H9 (cell line): ENCODE data around the gene PSMA6. TPM values are rescaled to one million over a fixed set of nuclear protein-coding genes. Genes with fewer than 3 reads are reported as not detected.

Source experiments
- DNase-seq: peaks from one replicate; pipeline ENCODE4 v3.0.0-alpha.2; 2017
- H2AFZ ChIP-seq: one replicate; pipeline ENCODE4 v1.6.1; 2013; ENCODE audit warnings: mild to moderate bottlenecking, low read length, control low read depth, moderate library complexity
- H2AK5ac ChIP-seq: 2 replicates; pipeline ENCODE4 v1.6.1; 2013; ENCODE audit warnings: low read length, control low read depth, mixed read lengths; ENCODE audit not compliant: insufficient read length
- H2BK120ac ChIP-seq: one replicate; pipeline ENCODE4 v1.6.1; 2013; ENCODE audit warnings: low read depth, mild to moderate bottlenecking, low read length, control low read depth, inconsistent platforms; ENCODE audit not compliant: poor library complexity, severe bottlenecking
- H2BK12ac ChIP-seq: 2 replicates; pipeline ENCODE4 v1.6.1; 2013; ENCODE audit warnings: low read length, control low read depth, mixed read lengths, low read depth; ENCODE audit not compliant: insufficient read length
- H2BK15ac ChIP-seq: 2 replicates; pipeline ENCODE4 v1.6.1; 2013; ENCODE audit warnings: low read depth, low read length, control low read depth
- H2BK20ac ChIP-seq: one replicate; pipeline ENCODE4 v1.6.1; 2013; ENCODE audit warnings: low read depth, mild to moderate bottlenecking, low read length, control low read depth, inconsistent platforms; ENCODE audit not compliant: poor library complexity, severe bottlenecking
- H2BK5ac ChIP-seq: 2 replicates; pipeline ENCODE4 v1.6.1; 2013; ENCODE audit warnings: low read length, control low read depth, mixed read lengths; ENCODE audit not compliant: insufficient read length
- H3K14ac ChIP-seq: 2 replicates; pipeline ENCODE4 v1.6.1; 2013; ENCODE audit warnings: low read length, control low read depth; ENCODE audit not compliant: insufficient read depth
- H3K18ac ChIP-seq: 2 replicates; pipeline ENCODE4 v1.6.1; 2013; ENCODE audit warnings: low read depth, mild to moderate bottlenecking, mixed read lengths, low read length, control low read depth; ENCODE audit not compliant: insufficient read length
- H3K23ac ChIP-seq: 2 replicates; pipeline ENCODE4 v1.6.1; 2013; ENCODE audit warnings: low read length, control low read depth, mixed read lengths, low read depth; ENCODE audit not compliant: insufficient read length
- H3K23me2 ChIP-seq: 2 replicates; pipeline ENCODE4 v1.6.1; 2013; ENCODE audit warnings: low read depth, mild to moderate bottlenecking, mixed read lengths, low read length, control low read depth; ENCODE audit not compliant: insufficient read length, poor library complexity, severe bottlenecking
- H3K27ac ChIP-seq: 2 replicates; pipeline ENCODE4 v1.5.1; 2013; ENCODE audit warnings: low read length, control low read depth, mixed read lengths, low read depth; ENCODE audit not compliant: insufficient read length
- H3K27me3 ChIP-seq: 2 replicates; pipeline ENCODE4 v1.6.1; 2013; ENCODE audit warnings: low read length, control low read depth, inconsistent platforms; ENCODE audit not compliant: insufficient read depth
- H3K4ac ChIP-seq: 2 replicates; pipeline ENCODE4 v1.6.1; 2013; ENCODE audit warnings: low read depth, mild to moderate bottlenecking, control low read depth, inconsistent platforms, low read length, moderate library complexity
- H3K4me1 ChIP-seq: 2 replicates; pipeline ENCODE4 v1.6.1; 2013; ENCODE audit warnings: low read length, control low read depth, inconsistent platforms; ENCODE audit not compliant: insufficient read depth
- H3K4me2 ChIP-seq: 2 replicates; pipeline ENCODE4 v1.6.1; 2013; ENCODE audit warnings: low read length, control low read depth, mixed read lengths; ENCODE audit not compliant: insufficient read length, insufficient read depth
- H3K56ac ChIP-seq: 2 replicates; pipeline ENCODE4 v1.6.1; 2013; ENCODE audit warnings: low read depth, mild to moderate bottlenecking, mixed read lengths, low read length, control low read depth; ENCODE audit not compliant: insufficient read length
- H3K79me1 ChIP-seq: 2 replicates; pipeline ENCODE4 v1.6.1; 2013; ENCODE audit warnings: low read depth, mild to moderate bottlenecking, moderate library complexity, low read length, control low read depth, inconsistent platforms; ENCODE audit not compliant: insufficient read depth, poor library complexity, severe bottlenecking
- H3K79me2 ChIP-seq: 2 replicates; pipeline ENCODE4 v1.6.1; 2013; ENCODE audit warnings: low read length, control low read depth, inconsistent platforms; ENCODE audit not compliant: insufficient read depth
- H3K9ac ChIP-seq: 2 replicates; pipeline ENCODE4 v1.6.1; 2013; ENCODE audit warnings: low read length, control low read depth, mixed read lengths; ENCODE audit not compliant: insufficient read length; ENCODE audit errors: extremely low read depth
- H3K9me3 ChIP-seq: one replicate; pipeline ENCODE4 v1.6.1; 2013; ENCODE audit warnings: low read depth, low read length, inconsistent platforms; ENCODE audit not compliant: control insufficient read depth
- H3T11ph ChIP-seq: one replicate; pipeline ENCODE4 v1.6.1; 2013; ENCODE audit warnings: mild to moderate bottlenecking, low read length, control low read depth, inconsistent platforms
- H4K20me1 ChIP-seq: one replicate; pipeline ENCODE4 v1.6.1; 2013; ENCODE audit not compliant: control insufficient read depth, insufficient read length, insufficient read depth
- H4K5ac ChIP-seq: 2 replicates; pipeline ENCODE4 v1.6.1; 2013; ENCODE audit warnings: low read depth, mild to moderate bottlenecking, mixed read lengths, low read length, control low read depth; ENCODE audit not compliant: insufficient read length
- H4K8ac ChIP-seq: replicated peaks from 2 replicates; pipeline ENCODE4 v1.6.1; 2013; ENCODE audit warnings: low read length, control low read depth, mixed read lengths, low read depth; ENCODE audit not compliant: insufficient read length
- H4K91ac ChIP-seq: 2 replicates; pipeline ENCODE4 v1.6.1; 2013; ENCODE audit warnings: low read depth, mild to moderate bottlenecking, moderate library complexity, mixed read lengths, low read length, control low read depth; ENCODE audit not compliant: insufficient read length
- H3K27ac Mint-ChIP-seq, 3 experiments: 2 replicates in 2 of 3; 3 replicates in 1 of 3; pipeline ENCODE4 v1.8.0; 2020 to 2021; ENCODE audit warnings: mixed read lengths in 3 of 3, mild to moderate bottlenecking in 1 of 3, moderate library complexity in 1 of 3
- H3K27me3 Mint-ChIP-seq: 2 replicates; pipeline ENCODE4 v1.8.0; 2021; ENCODE audit warnings: low read depth, mild to moderate bottlenecking, moderate library complexity, mixed read lengths
- H3K36me3 Mint-ChIP-seq, 3 experiments: 2 replicates in 2 of 3; 3 replicates in 1 of 3; pipeline ENCODE4 v1.8.0; 2020 to 2021; ENCODE audit warnings: low read depth in 3 of 3, mixed read lengths in 3 of 3; ENCODE audit not compliant: insufficient read depth in 1 of 3
- H3K4me1 Mint-ChIP-seq, 2 experiments: 2 replicates each; pipeline ENCODE4 v1.8.0; 2020; ENCODE audit warnings: mixed read lengths in 2 of 2
- H3K4me3 Mint-ChIP-seq, 2 experiments: 2 replicates in 1 of 2; 3 replicates in 1 of 2; pipeline ENCODE4 v1.8.0; 2020 to 2021; ENCODE audit warnings: mild to moderate bottlenecking in 2 of 2, mixed read lengths in 2 of 2, moderate library complexity in 1 of 2
- H3K9me3 Mint-ChIP-seq, 2 experiments: 2 replicates in 1 of 2; 3 replicates in 1 of 2; pipeline ENCODE4 v1.8.0; 2020; ENCODE audit warnings: mild to moderate bottlenecking in 2 of 2, mixed read lengths in 2 of 2, moderate library complexity in 1 of 2
- WGBS: extraction: QIAGEN DNeasy Blood & Tissue Kit; methylation state at CpG from one replicate; pipeline ENCODE4 v1.1.7; 2013; ENCODE audit warnings: missing lambda C conversion rate, low lambda C conversion rate, mixed read lengths; ENCODE audit not compliant: insufficient read length; ENCODE audit errors: extremely low coverage; 5-methylcytosine and 5-hydroxymethylcytosine counted together
- total RNA-seq: library from RNA; stranded (reverse); gene quantifications from 2 replicates; pipeline ENCODE4 v1.2.1, GENCODE V29; 2021
- TF ChIP-seq, protein P1 (sequence below): fragments of 200-600 bp; sonication (generic); conservative IDR thresholded peaks from 3 replicates; pipeline ENCODE4 v1.8.0; 2021; ENCODE audit warnings: antibody characterized with exemption, mild to moderate bottlenecking

PSMA6 gene
- total RNA-seq, 1 experiment from 2014 or later = 255 TPM

DNA sequence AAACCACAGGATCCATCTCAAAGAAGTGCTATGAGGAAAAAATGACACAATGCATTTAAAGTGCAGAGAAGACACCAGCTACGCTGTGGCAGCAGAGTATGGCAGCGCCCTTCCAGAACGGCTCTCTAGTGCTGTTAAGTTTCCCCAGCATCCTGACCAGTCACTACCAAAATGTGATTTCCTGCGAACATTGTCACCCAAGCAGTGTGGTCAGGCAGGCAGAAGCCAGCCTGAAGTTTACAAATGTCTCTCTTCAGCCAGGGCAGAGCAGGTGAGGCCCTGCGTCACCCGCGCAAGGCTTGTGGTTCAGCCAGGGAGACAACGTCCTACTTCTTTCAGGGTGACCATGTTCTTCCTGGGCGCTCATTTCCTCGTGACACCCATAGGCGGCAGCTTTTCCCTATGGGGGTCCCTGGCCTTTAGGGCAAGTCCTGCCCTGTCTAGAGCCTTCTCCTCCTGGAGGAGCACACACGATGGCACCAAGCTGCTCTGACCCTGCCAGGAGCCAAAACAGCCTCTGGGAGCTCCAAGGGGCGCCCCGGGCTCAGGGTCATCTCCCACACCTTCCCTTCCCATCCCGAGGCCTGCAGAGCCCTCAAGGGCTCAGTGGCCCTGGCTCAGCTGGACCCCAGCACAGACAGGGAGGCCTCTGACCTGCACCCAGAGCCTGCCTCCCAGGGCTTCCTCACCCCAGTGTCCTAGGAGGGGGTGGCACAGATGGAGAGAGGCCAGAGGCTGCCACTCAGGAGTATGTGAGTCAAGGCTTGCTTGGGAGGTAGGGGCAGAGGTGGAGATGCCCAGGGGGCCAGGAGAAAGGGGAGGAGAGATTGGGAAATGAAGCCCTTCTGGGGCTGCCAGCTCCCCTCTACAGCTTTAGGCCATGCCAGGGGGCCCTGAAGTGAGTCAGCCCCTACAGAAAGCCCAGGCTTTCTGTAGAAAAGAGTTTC lies 41.9 kb downstream of the PSMA6 start:
- Histone ChIP-seq H2BK20ac (no peak overlapping the region), H3K4ac (no peak overlapping the region), H3K56ac (no peak overlapping the region), H3K4me2 (no peak overlapping the region), H3K9me3 (no peaks in the 10 kb centered on the region), H3K27ac (no peak overlapping the region), H2AK5ac (no peak overlapping the region), H2AFZ (no peak overlapping the region), H3T11ph (no peak overlapping the region), H3K18ac (no peak overlapping the region), H3K23me2 (no peaks in the 10 kb centered on the region), H3K79me2 (no peaks in the 10 kb centered on the region), H3K79me1 (no peaks in the 10 kb centered on the region), H3K14ac (no peak overlapping the region), H2BK120ac (no peak overlapping the region), H4K8ac (no peak overlapping the region), H2BK15ac (no peak overlapping the region), H4K20me1 (no peaks in the 10 kb centered on the region), H3K4me1 (peaks cover 6% of the 10 kb centered on the region; the same call in 1 of the 2 replicates), H4K5ac (no peak overlapping the region), H3K27me3 (no peaks in the 10 kb centered on the region), H2BK12ac (no peak overlapping the region), H3K9ac (no peak overlapping the region), H4K91ac (no peak overlapping the region), H2BK5ac (no peak overlapping the region), H3K23ac (no peak overlapping the region)
- no peaks in the 10 kb centered on the region for H3K9me3 Mint-ChIP-seq
- H3K27me3 Mint-ChIP-seq = no peaks in the 10 kb centered on the region
- H3K27ac Mint-ChIP-seq = peak overlapping the region; percentile 22 to 86 (median 37); a peak in 4 of 7 replicates
- no peak for DNase-seq
- no CpG with 5 or more reads among the region's 15 CpGs for WGBS
- peaks cover 41 to 49% of the 10 kb centered on the region in 2 experiments for H3K4me1 Mint-ChIP-seq
- H3K36me3 Mint-ChIP-seq = no peaks in the 10 kb centered on the region
- no peak overlapping the region for H3K4me3 Mint-ChIP-seq
- TF ChIP-seq, protein P1, sequence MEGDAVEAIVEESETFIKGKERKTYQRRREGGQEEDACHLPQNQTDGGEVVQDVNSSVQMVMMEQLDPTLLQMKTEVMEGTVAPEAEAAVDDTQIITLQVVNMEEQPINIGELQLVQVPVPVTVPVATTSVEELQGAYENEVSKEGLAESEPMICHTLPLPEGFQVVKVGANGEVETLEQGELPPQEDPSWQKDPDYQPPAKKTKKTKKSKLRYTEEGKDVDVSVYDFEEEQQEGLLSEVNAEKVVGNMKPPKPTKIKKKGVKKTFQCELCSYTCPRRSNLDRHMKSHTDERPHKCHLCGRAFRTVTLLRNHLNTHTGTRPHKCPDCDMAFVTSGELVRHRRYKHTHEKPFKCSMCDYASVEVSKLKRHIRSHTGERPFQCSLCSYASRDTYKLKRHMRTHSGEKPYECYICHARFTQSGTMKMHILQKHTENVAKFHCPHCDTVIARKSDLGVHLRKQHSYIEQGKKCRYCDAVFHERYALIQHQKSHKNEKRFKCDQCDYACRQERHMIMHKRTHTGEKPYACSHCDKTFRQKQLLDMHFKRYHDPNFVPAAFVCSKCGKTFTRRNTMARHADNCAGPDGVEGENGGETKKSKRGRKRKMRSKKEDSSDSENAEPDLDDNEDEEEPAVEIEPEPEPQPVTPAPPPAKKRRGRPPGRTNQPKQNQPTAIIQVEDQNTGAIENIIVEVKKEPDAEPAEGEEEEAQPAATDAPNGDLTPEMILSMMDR = no peak
